A549 treated with AZD2906 at 1 μM for 4 hours (cell line): Measurements from ENCODE around the gene SLC25A46. TPM values are rescaled to one million over a fixed set of nuclear protein-coding genes. Genes with fewer than 3 reads are reported as not detected.

Experiments
- total RNA-seq: library from RNA; stranded (reverse); fragments of 200-300 nt; extraction: Qiagen RNA extraction; gene quantifications from 5 replicates; pipeline ENCODE4 v1.2.3, GENCODE V29; 2022

The SLC25A46 gene
- 26.9 to 32.8 TPM (median 30.5 TPM) in 5 replicates for total RNA-seq

DNA sequence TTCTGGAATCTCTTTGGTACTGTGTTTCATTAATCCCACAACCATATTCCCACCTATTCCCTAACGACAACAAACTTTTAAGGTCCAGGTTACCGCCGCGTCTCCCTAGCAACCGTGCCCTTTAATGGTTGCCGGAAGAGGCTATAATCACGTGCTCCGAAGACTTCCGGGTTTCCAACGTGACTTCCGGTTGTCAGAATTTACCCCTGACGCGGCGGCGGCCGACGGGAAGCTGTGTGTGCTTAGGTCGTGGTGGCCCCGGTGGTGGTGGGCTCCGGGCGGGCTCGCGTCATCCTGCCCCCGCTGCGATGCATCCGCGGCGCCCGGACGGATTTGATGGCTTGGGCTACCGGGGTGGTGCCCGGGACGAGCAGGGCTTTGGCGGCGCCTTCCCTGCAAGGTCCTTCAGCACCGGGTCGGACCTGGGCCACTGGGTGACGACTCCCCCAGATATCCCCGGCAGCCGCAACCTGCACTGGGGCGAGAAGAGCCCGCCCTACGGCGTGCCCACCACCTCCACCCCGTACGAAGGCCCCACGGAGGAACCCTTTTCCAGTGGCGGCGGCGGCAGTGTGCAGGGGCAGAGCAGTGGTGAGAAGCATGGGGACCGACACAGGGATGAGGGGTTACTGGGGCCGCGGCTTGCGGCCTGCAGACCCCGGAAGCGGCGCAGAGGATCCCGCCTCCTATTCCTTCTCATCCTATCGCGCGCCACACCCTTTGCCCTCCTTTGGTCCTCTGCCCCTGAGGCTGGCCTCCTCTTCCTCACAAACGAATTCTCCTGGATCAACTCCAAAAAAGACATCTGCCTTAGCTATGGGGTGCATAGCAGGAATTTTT lies at the start of gene SLC25A46:
Gene SLC25A46 (plus strand): TSS at position 196 of the 840 bp plus-strand sequence. CDS start 113 bp downstream, at position 309.

DNA sequence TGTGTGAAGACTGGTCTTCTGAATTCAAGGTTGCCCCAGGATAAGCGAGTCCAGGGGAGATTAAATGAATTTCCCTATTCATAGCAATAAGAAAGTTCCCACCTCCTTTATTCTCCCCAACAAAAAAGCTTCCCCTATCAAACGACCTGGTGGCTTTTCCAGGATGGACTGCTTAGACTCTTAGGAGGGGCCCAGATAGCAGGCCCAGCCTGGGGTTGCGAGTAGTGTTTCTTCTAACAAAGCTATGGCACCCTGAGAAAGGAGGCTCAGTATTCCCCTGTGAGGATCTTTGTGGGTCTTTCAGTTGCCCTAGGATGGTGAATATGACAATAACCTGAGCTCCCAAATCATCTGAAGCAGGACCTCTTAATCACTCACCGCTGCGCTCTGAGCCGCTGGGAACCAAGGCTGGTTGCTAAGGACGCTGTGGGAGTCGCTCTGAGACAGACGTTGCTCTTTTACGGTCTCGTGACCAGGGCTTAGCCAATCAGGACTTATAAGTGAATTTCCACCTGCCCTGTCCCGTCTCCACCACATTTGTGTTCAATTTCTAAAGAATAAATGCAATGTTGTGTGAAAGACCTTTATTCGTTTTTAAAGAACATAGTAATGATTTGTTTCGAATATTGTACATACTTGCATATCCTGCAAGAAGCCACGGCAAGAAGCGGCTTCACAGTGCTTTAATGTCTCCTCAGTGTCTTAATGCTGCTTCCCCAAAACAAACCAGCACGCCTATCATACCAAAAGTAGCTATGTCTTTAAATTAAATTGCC lies 12.4 kb upstream of the SLC25A46 start, which contains the start of gene TMEM232:
Gene TMEM232 (minus strand): TSS at position 423 of the 776 bp plus-strand sequence. CDS start 59,319 bp downstream, outside the sequence.

Other genes with a start within 250 kb of the SLC25A46 start
- 0.10 to 0.34 TPM (median 0.27 TPM) in 4 of 5 replicates, not detected in the other for gene TMEM232, start 12.3 kb upstream of the SLC25A46 start, total RNA-seq